Right atrium auricular region (tissue), 2 donors: Measurements from ENCODE around the gene THAP7. TPM values are rescaled to one million over a fixed set of nuclear protein-coding genes. Genes with fewer than 3 reads are reported as not detected.

Experiments
- DNase-seq: peaks from one replicate; pipeline ENCODE4 v3.0.0-alpha.2; 2019; ENCODE audit warnings: low spot score
- H3K27ac ChIP-seq, 2 donors: fragments of 200-600 bp; sonication (generic); 1 replicate in 1 of 2; 2 replicates in 1 of 2; pipeline ENCODE4 v1.5.1; 2016 to 2019
- H3K27me3 ChIP-seq, 2 donors: fragments of 200-600 bp; sonication (generic); one replicate each; pipeline versions ENCODE4 v1.5.1 to v1.6.0; 2017 to 2019
- H3K36me3 ChIP-seq: fragments of 200-600 bp; sonication (generic); one replicate; pipeline ENCODE4 v1.5.1; 2016
- H3K4me1 ChIP-seq, 2 donors: fragments of 200-600 bp; sonication (generic); one replicate each; pipeline versions ENCODE4 v1.5.1 to v1.6.0; 2017 to 2019
- H3K4me3 ChIP-seq, 2 donors: fragments of 200-600 bp; sonication (generic); 1 replicate in 1 of 2; 2 replicates in 1 of 2; pipeline ENCODE4 v1.5.1; 2017 to 2019; ENCODE audit warnings: mild to moderate bottlenecking in 1 of 2, moderate library complexity in 1 of 2
- H3K9me3 ChIP-seq, 2 donors: fragments of 200-600 bp; sonication (generic); one replicate each; pipeline ENCODE4 v1.5.1; 2019
- total RNA-seq, 2 donors: library from RNA; depleted of rRNA; stranded (reverse); fragments of >200 nt; gene quantifications; one replicate each; pipeline ENCODE4 v1.1.0, GENCODE V29; 2016
- TF ChIP-seq, protein P1 (sequence below), 2 donors: fragments of 200-600 bp; sonication (generic); IDR thresholded peaks; one replicate each; pipeline ENCODE4 v1.5.1; 2019; ENCODE audit warnings: antibody characterized with exemption in 2 of 2

THAP7 gene
- total RNA-seq, 2 donors from 2014 or later: 39.8 to 51.1 TPM

GRCh38 chr22:21026783-21027692 is 25.1 kb upstream of the THAP7 start:
- Histone ChIP-seq H3K27me3 (peaks cover 2% of the 10 kb centered on the region in 2 donors), H3K4me3 (no peak overlapping the region), H3K27ac (no peak overlapping the region), H3K9me3 (no peaks in the 10 kb centered on the region), H3K36me3 (no peaks in the 10 kb centered on the region), H3K4me1 (peaks cover 0 to 13% of the 10 kb centered on the region in 2 donors)
- TF ChIP-seq, protein P1, sequence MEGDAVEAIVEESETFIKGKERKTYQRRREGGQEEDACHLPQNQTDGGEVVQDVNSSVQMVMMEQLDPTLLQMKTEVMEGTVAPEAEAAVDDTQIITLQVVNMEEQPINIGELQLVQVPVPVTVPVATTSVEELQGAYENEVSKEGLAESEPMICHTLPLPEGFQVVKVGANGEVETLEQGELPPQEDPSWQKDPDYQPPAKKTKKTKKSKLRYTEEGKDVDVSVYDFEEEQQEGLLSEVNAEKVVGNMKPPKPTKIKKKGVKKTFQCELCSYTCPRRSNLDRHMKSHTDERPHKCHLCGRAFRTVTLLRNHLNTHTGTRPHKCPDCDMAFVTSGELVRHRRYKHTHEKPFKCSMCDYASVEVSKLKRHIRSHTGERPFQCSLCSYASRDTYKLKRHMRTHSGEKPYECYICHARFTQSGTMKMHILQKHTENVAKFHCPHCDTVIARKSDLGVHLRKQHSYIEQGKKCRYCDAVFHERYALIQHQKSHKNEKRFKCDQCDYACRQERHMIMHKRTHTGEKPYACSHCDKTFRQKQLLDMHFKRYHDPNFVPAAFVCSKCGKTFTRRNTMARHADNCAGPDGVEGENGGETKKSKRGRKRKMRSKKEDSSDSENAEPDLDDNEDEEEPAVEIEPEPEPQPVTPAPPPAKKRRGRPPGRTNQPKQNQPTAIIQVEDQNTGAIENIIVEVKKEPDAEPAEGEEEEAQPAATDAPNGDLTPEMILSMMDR (IDR thresholded peaks at IDR 0.05): no peak
- DNase-seq: no peak

DNA sequence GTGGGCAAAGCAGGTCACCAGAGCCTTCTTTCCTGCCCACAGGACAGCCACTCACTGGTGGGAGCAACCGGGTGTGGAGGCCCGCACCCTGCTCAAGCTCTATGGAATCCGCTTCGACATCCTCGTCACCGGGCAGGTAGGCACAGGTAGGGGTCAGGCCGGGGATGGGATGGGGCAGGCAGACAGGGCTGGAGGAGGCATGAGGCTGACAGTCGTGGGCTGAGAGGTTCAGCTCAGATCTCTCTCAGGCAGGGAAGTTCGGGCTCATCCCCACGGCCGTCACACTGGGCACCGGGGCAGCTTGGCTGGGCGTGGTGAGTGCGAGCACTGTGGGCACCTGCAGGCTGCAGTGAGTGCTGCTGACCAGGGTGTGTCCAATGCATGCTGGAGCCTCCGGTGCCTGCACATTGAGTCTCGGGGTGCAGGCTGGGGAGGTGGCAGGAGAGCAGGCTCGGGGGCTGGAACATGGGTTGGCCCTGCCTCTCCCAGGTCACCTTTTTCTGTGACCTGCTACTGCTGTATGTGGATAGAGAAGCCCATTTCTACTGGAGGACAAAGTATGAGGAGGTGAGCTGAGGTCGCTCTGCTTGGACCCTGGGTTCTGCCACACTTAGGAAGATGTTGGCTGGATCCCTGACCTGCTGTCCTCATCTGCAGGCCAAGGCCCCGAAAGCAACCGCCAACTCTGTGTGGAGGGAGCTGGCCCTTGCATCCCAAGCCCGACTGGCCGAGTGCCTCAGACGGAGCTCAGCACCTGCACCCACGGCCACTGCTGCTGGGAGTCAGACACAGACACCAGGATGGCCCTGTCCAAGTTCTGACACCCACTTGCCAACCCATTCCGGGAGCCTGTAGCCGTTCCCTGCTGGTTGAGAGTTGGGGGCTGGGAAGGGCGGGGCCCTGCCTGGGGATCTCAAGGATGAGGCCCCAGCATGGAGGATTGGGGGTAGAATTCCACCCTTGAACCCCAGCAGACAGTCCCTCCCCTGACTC is 24.1 kb upstream of the THAP7 start:
- TF ChIP-seq, protein P1 (IDR thresholded peaks at IDR 0.05): no peak
- DNase-seq: no peak
- Histone ChIP-seq H3K4me1 (peaks cover 0 to 7% of the 10 kb centered on the region in 2 donors), H3K36me3 (no peaks in the 10 kb centered on the region), H3K4me3 (no peak overlapping the region), H3K27ac (no peak overlapping the region), H3K27me3 (no peaks in the 10 kb centered on the region), H3K9me3 (no peaks in the 10 kb centered on the region)

- TF ChIP-seq, protein P1 (IDR thresholded peaks at IDR 0.05): no peak
- H3K4me3 ChIP-seq: no peak overlapping the region
- H3K9me3 ChIP-seq: no peaks in the 10 kb centered on the region
- no peaks in the 10 kb centered on the region for H3K27me3 ChIP-seq
- no peaks in the 10 kb centered on the region for H3K36me3 ChIP-seq
- H3K27ac ChIP-seq: no peak overlapping the region
- DNase-seq: no peak
- peaks cover 0 to 7% of the 10 kb centered on the region in 2 donors for H3K4me1 ChIP-seq
These were observed 23.3 kb upstream of the THAP7 start for GRCh38 chr22:21025266-21025665.

GRCh38 chr22:21022955-21023614 is 21.2 kb upstream of the THAP7 start:
- Histone ChIP-seq H3K27me3 (no peaks in the 10 kb centered on the region), H3K9me3 (no peaks in the 10 kb centered on the region), H3K27ac (no peak overlapping the region), H3K4me3 (no peak overlapping the region), H3K4me1 (peaks cover 0 to 7% of the 10 kb centered on the region in 2 donors), H3K36me3 (no peaks in the 10 kb centered on the region)
- TF ChIP-seq, protein P1 (IDR thresholded peaks at IDR 0.05): no peak
- no peak for DNase-seq

DNA sequence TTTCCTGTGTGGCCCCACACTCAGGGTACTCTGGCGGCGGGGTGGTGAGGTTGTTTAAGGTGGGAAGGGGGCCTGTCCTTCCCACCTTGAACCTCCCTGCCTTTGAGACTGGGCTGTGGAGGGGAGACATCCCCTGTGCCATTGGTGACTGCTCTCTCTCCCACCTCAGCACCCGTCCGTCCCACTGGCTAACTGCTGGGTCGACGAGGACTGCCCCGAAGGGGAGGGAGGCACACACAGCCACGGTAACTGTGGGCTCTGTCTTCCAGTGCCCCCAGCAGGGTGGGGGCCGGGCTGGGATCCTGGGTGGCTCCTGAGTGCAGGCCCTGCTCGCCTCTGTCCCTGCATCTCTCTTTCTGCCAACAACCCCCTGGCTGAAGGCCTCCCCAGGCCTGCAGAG is 20.6 kb upstream of the THAP7 start:
- H3K27ac ChIP-seq: no peak overlapping the region
- no peaks in the 10 kb centered on the region for H3K9me3 ChIP-seq
- H3K36me3 ChIP-seq: no peaks in the 10 kb centered on the region
- TF ChIP-seq, protein P1 (IDR thresholded peaks at IDR 0.05): no peak
- no peak overlapping the region for H3K4me3 ChIP-seq
- peaks cover 0 to 7% of the 10 kb centered on the region in 2 donors for H3K4me1 ChIP-seq
- DNase-seq: no peak
- no peaks in the 10 kb centered on the region for H3K27me3 ChIP-seq
